Esophagus muscularis mucosa (tissue), 4 donors: ENCODE results near the gene MXD3.

ENCODE experiments used
- CTCF ChIP-seq, 3 experiments: fragments of 200-600 bp in 2 of 3; fragments of 450-650 bp in 1 of 3; sonication (generic) in 2 of 3; IDR thresholded peaks; one replicate each; pipeline ENCODE4 v1.5.1; 2017 to 2019; ENCODE audit warnings: antibody characterized with exemption in 3 of 3, mild to moderate bottlenecking in 2 of 3, moderate library complexity in 1 of 3
- EP300 ChIP-seq: sonication (generic); formaldehyde crosslinking; IDR thresholded peaks from one replicate; pipeline ENCODE4 v1.6.1; 2017; ENCODE audit warnings: antibody characterized with exemption
- POLR2A ChIP-seq: fragments of 450-650 bp; IDR thresholded peaks from one replicate; pipeline ENCODE4 v1.6.1; 2017; ENCODE audit warnings: antibody characterized with exemption, moderate library complexity, mild to moderate bottlenecking, low read depth
- POLR2AphosphoS5 ChIP-seq, 2 donors: sonication (generic); formaldehyde crosslinking; IDR thresholded peaks; one replicate each; pipeline ENCODE4 v1.6.1; 2017; ENCODE audit warnings: antibody characterized with exemption in 2 of 2

GRCh38 chr5:177332031-177332895, 20.6 kb upstream of the MXD3 start:
- TF ChIP-seq POLR2A (no peak), CTCF (IDR thresholded peaks at IDR 0.05) (no peak), EP300 (no peak), POLR2AphosphoS5 (IDR thresholded peaks at IDR 0.05) (no peak)
